ENCODE results near the gene DDX59. TPM values are rescaled to one million over a fixed set of nuclear protein-coding genes. Genes with fewer than 3 reads are reported as not detected.

The DDX59 gene
- total and polyA plus RNA-seq, 5 donors from 2014 or later = 15.7 to 29.2 (median 25.5) TPM

Other genes starting within 250 kb of the DDX59 start
- gene KIF14, start 49.2 kb downstream of the DDX59 start, total RNA-seq = 0.59 TPM
- gene KIF14, start 49.2 kb downstream of the DDX59 start, polyA plus RNA-seq = under 1 TPM; 0.10 to 0.44 (median 0.17) TPM
- gene CAMSAP2, start 69.0 kb upstream of the DDX59 start, total RNA-seq = 8.4 TPM
- gene CAMSAP2, start 69.0 kb upstream of the DDX59 start, polyA plus RNA-seq = 1 to 10 TPM in 1 of 4 donors, under 1 TPM in 3; 0.13 to 1.3 (median 0.46) TPM
- gene GPR25, start 203.1 kb upstream of the DDX59 start, total RNA-seq = 1.2 TPM
- gene GPR25, start 203.1 kb upstream of the DDX59 start, polyA plus RNA-seq = 10 to 100 TPM; 19.1 to 41.0 (median 26.8) TPM
- not detected for gene INAVA, start 225.0 kb upstream of the DDX59 start, total RNA-seq
- gene INAVA, start 225.0 kb upstream of the DDX59 start, polyA plus RNA-seq = under 1 TPM in 2 of 4 donors, not detected in 2; 0.30 to 0.57 TPM